ENCODE measurements around the gene CALM3. TPM values are rescaled to one million over a fixed set of nuclear protein-coding genes. Genes with fewer than 3 reads are reported as not detected.

Gene CALM3
- total RNA-seq, 1 experiment from 2014 or later: 484 TPM

DNA sequence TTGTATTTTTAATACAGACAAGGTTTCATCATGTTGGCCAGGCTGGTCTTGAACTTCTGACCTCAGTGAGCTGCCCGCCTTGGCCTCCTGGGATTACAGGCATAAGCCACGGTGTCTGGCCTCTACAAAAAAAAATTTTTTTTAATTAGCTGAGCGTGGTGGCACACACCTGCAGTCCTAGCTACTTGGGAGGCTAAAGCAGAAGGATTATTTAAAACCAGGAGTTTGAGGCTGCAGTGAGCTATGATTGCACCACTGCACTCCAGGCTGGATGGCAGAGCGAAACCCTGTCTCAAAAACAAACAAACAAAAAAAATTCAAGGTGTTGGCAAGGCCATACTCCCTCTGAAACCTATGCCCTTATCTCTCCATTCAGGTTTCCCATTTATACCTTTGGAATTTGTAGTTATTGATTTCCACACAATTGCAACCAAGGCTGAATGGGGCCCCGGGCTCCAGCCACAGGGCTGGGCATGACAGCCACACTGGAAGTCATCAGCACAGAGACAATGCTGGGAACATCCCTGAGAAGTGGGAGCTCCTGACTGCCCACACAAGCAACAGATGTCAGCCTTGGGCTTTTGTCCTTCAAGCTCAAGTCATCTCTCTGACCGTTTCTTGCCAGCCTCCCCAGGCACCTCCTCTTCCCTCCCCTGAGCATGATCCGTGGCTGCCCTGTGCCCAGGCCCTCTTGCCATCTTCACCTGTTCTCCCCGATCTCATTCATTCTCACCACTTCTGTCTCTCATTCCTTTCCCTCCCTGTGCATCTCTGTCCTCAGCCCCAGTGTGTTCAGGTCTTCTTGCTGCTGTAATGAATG, 27.2 kb upstream of the CALM3 start:
- TF ChIP-seq, protein P1, sequence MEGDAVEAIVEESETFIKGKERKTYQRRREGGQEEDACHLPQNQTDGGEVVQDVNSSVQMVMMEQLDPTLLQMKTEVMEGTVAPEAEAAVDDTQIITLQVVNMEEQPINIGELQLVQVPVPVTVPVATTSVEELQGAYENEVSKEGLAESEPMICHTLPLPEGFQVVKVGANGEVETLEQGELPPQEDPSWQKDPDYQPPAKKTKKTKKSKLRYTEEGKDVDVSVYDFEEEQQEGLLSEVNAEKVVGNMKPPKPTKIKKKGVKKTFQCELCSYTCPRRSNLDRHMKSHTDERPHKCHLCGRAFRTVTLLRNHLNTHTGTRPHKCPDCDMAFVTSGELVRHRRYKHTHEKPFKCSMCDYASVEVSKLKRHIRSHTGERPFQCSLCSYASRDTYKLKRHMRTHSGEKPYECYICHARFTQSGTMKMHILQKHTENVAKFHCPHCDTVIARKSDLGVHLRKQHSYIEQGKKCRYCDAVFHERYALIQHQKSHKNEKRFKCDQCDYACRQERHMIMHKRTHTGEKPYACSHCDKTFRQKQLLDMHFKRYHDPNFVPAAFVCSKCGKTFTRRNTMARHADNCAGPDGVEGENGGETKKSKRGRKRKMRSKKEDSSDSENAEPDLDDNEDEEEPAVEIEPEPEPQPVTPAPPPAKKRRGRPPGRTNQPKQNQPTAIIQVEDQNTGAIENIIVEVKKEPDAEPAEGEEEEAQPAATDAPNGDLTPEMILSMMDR (IDR thresholded peaks at IDR 0.05; ENCODE audit: insufficient read depth in 1 of 2, low read depth in 1 of 2, low read length in 1 of 2, severe bottlenecking in 1 of 2, unreplicated experiment in 1 of 2): no peak
- no peaks in the 10 kb centered on the region for H3K36me3 ChIP-seq (ENCODE audit: control insufficient read depth, insufficient read depth, low read length)
- no peak overlapping the region for H3K4me3 ChIP-seq (ENCODE audit: low read depth, low read length)
- no peaks in the 10 kb centered on the region for H3K27me3 ChIP-seq (replicated peaks; ENCODE audit: control insufficient read depth, insufficient read depth, low read length)
- CTCF ChIA-PET: no interaction called here
- Mint-ChIP-seq H3K27me3 (ENCODE audit: insufficient read depth, unreplicated experiment) (no peaks in the 10 kb centered on the region), H3K27ac (ENCODE audit: unreplicated experiment) (no peak overlapping the region), H3K4me3 (ENCODE audit: unreplicated experiment) (no peak overlapping the region), H3K9me3 (ENCODE audit: unreplicated experiment) (no peaks in the 10 kb centered on the region), H3K4me1 (ENCODE audit: low read depth, unreplicated experiment) (no peaks in the 10 kb centered on the region), H3K36me3 (ENCODE audit: insufficient read depth, unreplicated experiment) (peaks cover 6% of the 10 kb centered on the region)
- DNase-seq: no peak
- intact Hi-C loops (cut with micrococcal nuclease; ENCODE audit: unreplicated experiment): no loop called here
- H3K9me3 ChIP-seq: no peaks in the 10 kb centered on the region; the same call in 1 of the 2 replicates
- POLR2A ChIA-PET: no interaction called here
- no peaks in the 10 kb centered on the region for H3K4me1 ChIP-seq
- no TSS peak for BruUV-seq (replicated peaks)

DNA sequence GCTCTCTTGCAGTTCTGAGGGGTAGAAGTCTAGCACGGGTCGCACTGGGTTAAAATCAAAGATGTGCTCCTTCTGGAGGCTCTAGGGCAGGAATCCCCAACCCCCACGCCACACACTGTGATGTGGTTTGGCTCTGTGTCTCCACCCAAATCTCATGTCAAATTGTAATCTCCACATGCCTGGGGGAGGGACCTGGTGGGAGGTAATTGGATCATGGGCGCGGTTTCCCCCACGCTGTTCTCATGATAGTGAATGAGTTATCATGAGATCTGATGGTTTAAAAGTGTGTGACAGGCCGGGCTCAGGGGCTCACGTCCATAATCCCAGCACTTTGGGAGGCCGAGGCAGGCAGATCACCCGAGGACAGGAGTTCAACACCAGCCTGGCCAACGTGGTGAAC, 26.6 kb upstream of the CALM3 start:
- Mint-ChIP-seq H3K4me3 (ENCODE audit: unreplicated experiment) (no peak overlapping the region), H3K27ac (ENCODE audit: unreplicated experiment) (no peak overlapping the region), H3K36me3 (ENCODE audit: insufficient read depth, unreplicated experiment) (peaks cover 6% of the 10 kb centered on the region), H3K27me3 (ENCODE audit: insufficient read depth, unreplicated experiment) (no peaks in the 10 kb centered on the region), H3K4me1 (ENCODE audit: low read depth, unreplicated experiment) (no peaks in the 10 kb centered on the region), H3K9me3 (ENCODE audit: unreplicated experiment) (no peaks in the 10 kb centered on the region)
- no peak for DNase-seq
- BruUV-seq (replicated peaks): no TSS peak
- H3K4me3 ChIP-seq (ENCODE audit: low read depth, low read length): no peak overlapping the region
- CTCF ChIA-PET: no interaction called here
- TF ChIP-seq, protein P1 (IDR thresholded peaks at IDR 0.05; ENCODE audit: insufficient read depth in 1 of 2, low read depth in 1 of 2, low read length in 1 of 2, severe bottlenecking in 1 of 2, unreplicated experiment in 1 of 2): no peak
- no peaks in the 10 kb centered on the region for H3K4me1 ChIP-seq
- POLR2A ChIA-PET: no interaction called here
- H3K36me3 ChIP-seq (ENCODE audit: control insufficient read depth, insufficient read depth, low read length): no peaks in the 10 kb centered on the region
- H3K9me3 ChIP-seq: no peaks in the 10 kb centered on the region
- intact Hi-C loops (cut with micrococcal nuclease; ENCODE audit: unreplicated experiment): no loop called here
- H3K27me3 ChIP-seq (replicated peaks; ENCODE audit: control insufficient read depth, insufficient read depth, low read length): no peaks in the 10 kb centered on the region

DNA sequence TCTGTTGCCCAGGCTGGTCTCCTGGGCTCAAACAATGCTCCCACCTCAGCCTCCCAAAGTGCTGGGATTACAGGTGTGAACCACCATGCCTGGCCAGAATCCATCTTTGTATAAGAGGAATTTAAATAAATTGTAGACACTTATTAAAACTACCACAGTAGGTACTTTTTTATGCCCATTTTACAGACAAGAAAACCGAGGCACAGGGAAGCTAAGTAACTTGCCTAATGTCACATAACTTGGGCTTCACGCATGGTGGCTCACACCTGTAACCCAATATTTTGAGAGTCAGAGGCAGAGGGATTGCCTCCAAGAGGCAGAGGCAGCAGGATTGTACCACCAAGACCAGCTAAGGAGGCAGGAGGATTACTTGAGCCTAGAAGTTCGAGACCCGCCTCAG, 22.7 kb upstream of the CALM3 start:
- Mint-ChIP-seq H3K27ac (ENCODE audit: unreplicated experiment) (no peak overlapping the region), H3K4me3 (ENCODE audit: unreplicated experiment) (no peak overlapping the region), H3K36me3 (ENCODE audit: insufficient read depth, unreplicated experiment) (no peaks in the 10 kb centered on the region), H3K4me1 (ENCODE audit: low read depth, unreplicated experiment) (no peaks in the 10 kb centered on the region), H3K27me3 (ENCODE audit: insufficient read depth, unreplicated experiment) (no peaks in the 10 kb centered on the region), H3K9me3 (ENCODE audit: unreplicated experiment) (no peaks in the 10 kb centered on the region)
- TF ChIP-seq, protein P1 (IDR thresholded peaks at IDR 0.05; ENCODE audit: insufficient read depth in 1 of 2, low read depth in 1 of 2, low read length in 1 of 2, severe bottlenecking in 1 of 2, unreplicated experiment in 1 of 2): no peak
- no peaks in the 10 kb centered on the region; the same call in 1 of the 2 replicates for H3K9me3 ChIP-seq
- no TSS peak for BruUV-seq (replicated peaks)
- no peak overlapping the region for H3K4me3 ChIP-seq (ENCODE audit: low read depth, low read length)
- H3K4me1 ChIP-seq: no peaks in the 10 kb centered on the region
- DNase-seq: no peak
- CTCF ChIA-PET: no interaction called here
- POLR2A ChIA-PET: no interaction called here
- no peaks in the 10 kb centered on the region for H3K36me3 ChIP-seq (ENCODE audit: control insufficient read depth, insufficient read depth, low read length)
- intact Hi-C loops (cut with micrococcal nuclease; ENCODE audit: unreplicated experiment): no loop called here
- H3K27me3 ChIP-seq (replicated peaks; ENCODE audit: control insufficient read depth, insufficient read depth, low read length): no peaks in the 10 kb centered on the region

All from Caco-2 (cell line).